SU-DHL-6 (cell line): ENCODE results near the gene DPYSL5.

Source experiments
- EZH2phosphoT487 ChIP-seq: fragments of 200-600 bp; sonication (generic), shearing (Covaris generic); conservative IDR thresholded peaks from 2 replicates; pipeline ENCODE4 v1.6.1; 2018; ENCODE audit warnings: mild to moderate bottlenecking, antibody characterized with exemption, low read length, moderate library complexity, mixed read lengths
- TF ChIP-seq, protein P1 (sequence below): fragments of 200-600 bp; sonication (generic); IDR thresholded peaks from one replicate; pipeline ENCODE4 v1.5.1; 2017; ENCODE audit warnings: antibody characterized with exemption, mild to moderate bottlenecking, low read length, moderate library complexity; ENCODE audit not compliant: insufficient read depth, poor library complexity, severe bottlenecking

DNA sequence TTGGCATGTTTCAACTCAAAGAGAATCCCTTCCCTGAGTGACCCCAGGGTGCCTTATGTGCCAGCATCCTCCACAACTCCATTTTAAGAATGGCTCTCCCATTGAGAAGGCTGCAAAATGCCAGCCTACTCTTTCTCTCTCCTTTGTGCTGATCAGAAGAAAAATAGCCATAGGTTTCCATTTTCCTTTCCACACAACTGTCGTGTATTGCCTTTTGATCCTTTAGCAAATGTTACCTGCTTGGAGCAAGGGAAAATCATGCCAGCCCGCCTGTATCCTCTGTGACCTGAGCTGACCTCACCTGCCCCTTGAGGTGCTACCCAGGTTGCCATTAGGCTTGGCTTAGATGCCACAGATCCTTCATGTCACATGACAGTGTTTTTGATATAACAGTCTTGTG, 38.8 kb downstream of the DPYSL5 start:
- TF ChIP-seq, protein P1, sequence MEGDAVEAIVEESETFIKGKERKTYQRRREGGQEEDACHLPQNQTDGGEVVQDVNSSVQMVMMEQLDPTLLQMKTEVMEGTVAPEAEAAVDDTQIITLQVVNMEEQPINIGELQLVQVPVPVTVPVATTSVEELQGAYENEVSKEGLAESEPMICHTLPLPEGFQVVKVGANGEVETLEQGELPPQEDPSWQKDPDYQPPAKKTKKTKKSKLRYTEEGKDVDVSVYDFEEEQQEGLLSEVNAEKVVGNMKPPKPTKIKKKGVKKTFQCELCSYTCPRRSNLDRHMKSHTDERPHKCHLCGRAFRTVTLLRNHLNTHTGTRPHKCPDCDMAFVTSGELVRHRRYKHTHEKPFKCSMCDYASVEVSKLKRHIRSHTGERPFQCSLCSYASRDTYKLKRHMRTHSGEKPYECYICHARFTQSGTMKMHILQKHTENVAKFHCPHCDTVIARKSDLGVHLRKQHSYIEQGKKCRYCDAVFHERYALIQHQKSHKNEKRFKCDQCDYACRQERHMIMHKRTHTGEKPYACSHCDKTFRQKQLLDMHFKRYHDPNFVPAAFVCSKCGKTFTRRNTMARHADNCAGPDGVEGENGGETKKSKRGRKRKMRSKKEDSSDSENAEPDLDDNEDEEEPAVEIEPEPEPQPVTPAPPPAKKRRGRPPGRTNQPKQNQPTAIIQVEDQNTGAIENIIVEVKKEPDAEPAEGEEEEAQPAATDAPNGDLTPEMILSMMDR = no peak
- no peak for TF ChIP-seq EZH2phosphoT487
